HG03558 (cell line): ENCODE results near the gene MOCS3.
"Not testable (repeated sequence)": the region's sequence is repeated elsewhere in the genome, so short reads cannot be mapped to it uniquely, and the experiment has no call there.

ENCODE experiments used
- ATAC-seq: cut with Tn5 transposase; IDR thresholded peaks from one replicate; pipeline ENCODE4 v1.9.1; 2021; ENCODE audit warnings: moderate number of reproducible peaks; ENCODE audit not compliant: unreplicated experiment; ENCODE audit errors: extremely low read depth

Gene MOCS3

DNA sequence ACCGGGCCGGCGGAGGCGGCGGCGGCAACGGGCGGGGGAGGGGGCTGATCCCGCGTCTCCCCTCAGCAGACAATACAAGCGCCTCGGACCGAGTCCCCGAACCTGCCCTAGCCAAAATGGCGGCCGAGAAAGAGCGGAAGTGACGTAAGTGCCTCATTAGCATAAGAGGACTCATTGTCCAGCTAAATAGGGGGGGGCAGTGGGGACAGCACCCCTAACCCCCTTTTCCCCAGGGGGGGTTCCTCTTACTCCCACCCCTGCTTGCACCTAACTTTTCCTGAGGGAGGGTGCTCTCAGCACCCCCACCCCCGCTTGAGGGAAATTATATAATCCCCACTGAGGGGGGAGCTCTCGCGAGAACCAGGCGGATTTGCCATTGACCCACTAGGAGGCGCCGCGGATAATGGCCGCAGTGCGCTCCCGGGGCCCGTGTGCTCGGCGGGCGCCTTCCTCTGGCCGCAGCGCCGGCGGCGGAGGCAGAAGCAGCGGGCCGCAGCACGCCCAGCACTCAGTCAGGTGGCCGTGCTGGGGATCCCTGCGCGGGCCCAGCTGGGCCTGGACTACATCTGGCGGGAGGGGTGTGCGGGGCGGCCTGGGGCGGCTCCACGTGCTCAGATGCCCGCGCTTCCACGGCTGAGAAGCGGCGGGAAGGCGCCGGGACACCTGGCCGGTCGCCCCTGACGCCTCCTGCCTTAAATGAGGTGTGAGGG is 27.2 kb upstream of the MOCS3 start, which contains the start of gene ADNP:
ADNP (minus strand) TSS at position 132 of the 710 bp plus-strand sequence. CDS start 27,441 bp downstream, outside the sequence.
- ATAC-seq, result peak; percentile 50

DNA sequence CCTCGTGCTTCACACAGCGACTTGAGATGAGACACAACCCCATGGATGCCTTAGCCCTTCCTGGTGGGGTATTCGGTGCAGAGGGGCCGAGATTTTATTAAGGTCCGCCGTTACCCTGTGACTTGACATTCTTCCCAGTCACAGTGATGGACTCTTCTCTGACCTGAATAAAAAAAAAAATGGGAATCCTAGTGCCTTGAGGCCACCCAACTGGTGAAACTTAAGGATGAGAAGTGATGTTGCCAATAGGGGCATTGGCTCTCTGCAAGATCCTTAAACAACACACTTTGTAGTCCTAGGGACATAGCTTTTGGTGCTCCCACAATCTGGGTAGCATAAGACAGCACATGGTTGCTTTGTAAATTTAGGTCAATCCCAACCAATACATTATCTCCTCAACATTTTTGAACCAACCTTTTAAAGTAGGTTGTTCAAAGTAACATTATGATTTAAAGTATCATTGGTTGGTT is 26.6 kb upstream of the MOCS3 start:
- ATAC-seq, result no peak

DNA sequence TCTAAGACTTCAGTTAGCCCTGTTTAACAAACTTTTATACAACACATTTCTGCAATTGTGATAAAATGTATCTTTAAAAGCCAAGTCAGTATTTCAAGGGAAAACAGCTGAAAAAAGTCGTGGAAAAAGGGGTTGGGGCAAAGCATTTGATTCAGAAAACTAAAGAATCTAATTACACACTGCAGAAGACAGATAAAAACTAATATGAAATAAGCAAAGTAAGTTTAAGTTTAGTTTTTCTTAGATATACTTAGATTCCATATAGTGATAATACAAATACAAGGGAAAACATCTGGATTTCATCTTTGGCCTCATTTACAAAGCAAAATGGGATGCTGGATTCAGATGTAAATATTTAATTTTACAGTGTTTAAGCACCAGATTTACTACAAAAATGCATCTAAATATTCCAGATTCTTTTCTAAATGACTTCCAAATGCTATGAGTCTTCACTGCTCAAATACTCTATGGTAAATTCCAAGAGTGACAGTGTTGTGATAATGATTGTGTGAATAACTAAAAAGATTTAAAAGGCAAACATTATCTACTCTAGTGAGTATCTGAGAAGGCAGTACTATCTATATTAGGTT is 25.8 kb upstream of the MOCS3 start:
- no peak for ATAC-seq

DNA sequence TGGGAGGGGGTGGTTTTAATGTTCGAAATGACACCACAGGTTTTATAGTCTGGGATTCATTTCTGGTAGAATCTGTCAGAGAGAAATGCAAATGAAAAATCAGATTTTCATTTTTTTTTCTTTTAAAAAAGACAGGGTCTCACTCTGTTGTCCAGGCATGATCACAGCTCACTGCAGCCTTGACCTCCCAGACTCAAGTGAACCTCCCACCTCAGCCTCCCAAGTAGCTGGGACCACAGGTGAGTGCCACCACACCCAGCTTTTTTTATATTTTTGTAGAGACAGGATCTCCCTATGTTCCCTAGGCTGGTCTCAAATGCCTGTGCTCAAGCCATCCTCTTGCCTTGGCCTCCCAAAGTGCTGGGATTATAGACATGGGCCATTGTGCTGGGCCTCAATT is 25.0 kb upstream of the MOCS3 start:
- ATAC-seq, result no peak

DNA sequence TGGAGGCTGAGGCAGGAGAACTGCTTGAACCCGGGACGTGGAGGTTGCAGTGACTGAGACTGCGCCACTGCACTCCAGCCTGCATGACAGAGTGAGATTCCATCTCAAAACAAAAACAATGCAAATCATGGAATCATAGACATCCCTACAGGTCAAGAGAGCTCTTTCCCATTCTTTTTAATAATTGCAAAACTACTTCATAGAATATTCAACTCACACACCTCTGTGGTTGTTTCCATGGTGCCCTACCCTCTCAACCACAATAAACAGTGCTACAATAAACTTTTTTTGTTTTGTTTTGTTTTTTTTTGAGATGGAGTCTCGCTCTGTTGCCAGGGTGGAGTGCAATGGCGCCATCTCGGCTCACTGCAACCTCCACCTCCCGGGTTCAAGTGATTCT is 15.5 kb upstream of the MOCS3 start:
- no peak for ATAC-seq

- ATAC-seq, result no peak
Observed at GRCh38 chr20:50948132-50948785, 10.4 kb upstream of the MOCS3 start.

GRCh38 chr20:50953196-50953595 is 5.4 kb upstream of the MOCS3 start:
- ATAC-seq, result no peak

- ATAC-seq, result no peak
Observed at GRCh38 chr20:50953821-50954220, 4.8 kb upstream of the MOCS3 start.

- ATAC-seq, result no peak
Observed at GRCh38 chr20:50957276-50957675, 1.3 kb upstream of the MOCS3 start.

GRCh38 chr20:50957798-50958614 is 612 bp upstream of the MOCS3 start, which contains the start of gene DPM1:
DPM1 (minus strand) TSS chr20:50958532; CDS start chr20:50958523, 9 bp downstream.
- ATAC-seq, result no peak

- no peak for ATAC-seq
Observed at GRCh38 chr20:50959543-50960126, 1.0 kb downstream of the MOCS3 start.

GRCh38 chr20:50967586-50967985 is 9.0 kb downstream of the MOCS3 start:
- ATAC-seq, result no peak

DNA sequence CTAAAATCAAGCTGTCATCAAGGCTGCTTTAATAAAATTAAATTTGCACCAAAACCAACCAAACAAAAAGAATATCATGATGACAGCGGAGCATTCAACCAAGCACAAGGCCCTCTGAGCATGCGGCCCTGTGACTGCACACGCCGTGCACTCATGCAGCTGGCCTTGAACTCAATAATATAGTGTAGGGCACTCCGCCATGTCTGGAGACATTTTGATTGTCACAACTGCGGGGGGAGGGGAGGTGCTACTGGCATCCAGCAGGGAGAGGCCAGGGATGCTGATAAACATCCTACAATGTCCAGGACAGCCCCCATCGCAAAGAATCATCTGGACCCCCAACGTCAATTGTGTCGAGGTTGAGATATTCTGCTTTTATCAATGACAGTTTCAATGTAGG is 9.7 kb downstream of the MOCS3 start:
- ATAC-seq, result no peak

GRCh38 chr20:50969435-50969834 is 10.8 kb downstream of the MOCS3 start:
- no peak for ATAC-seq

- ATAC-seq, result no peak
Observed at GRCh38 chr20:50969912-50970311, 11.3 kb downstream of the MOCS3 start.

GRCh38 chr20:50975701-50976330 is 17.2 kb downstream of the MOCS3 start:
- no peak for ATAC-seq

- no peak for ATAC-seq
Observed at GRCh38 chr20:50977066-50978021, 18.7 kb downstream of the MOCS3 start.

DNA sequence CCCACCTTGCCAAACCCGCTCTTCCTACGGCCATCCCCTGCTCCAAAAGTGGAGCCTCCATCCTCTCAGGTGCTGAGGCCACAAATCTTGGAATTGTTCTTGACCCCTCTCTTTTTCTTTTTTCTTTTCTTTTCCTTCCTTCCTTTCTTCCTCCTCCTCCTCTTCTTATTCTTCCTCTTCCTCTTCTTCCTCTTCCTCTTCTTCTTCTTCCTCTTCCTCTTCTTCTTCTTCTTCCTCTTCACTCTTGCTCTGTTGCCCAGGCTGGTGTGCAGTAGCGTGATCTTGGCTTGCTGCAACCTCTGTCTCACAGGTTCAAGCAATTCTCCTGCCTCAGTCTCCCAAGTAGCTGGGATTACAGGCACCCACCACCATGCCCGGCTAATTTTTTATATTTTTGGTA is 19.9 kb downstream of the MOCS3 start:
- not testable (repeated sequence) for ATAC-seq
